ENCODE results near the gene SNX32.

GRCh38 chr11:65870307-65870658 lies 36.5 kb downstream of the SNX32 start:
- TF ChIP-seq YY1 (IDR thresholded peaks at IDR 0.05; ENCODE audit: insufficient read depth, insufficient read length) (no peak), ZNF274 (IDR thresholded peaks at IDR 0.05; ENCODE audit: low read depth, low read length) (no peak), SUZ12 (IDR thresholded peaks at IDR 0.05; ENCODE audit: extremely low read depth, insufficient read depth, insufficient read length) (no peak)

Measured in NT2/D1 (cell line).